Measurements from ENCODE around the gene SCN7A.

GRCh38 chr2:166436976-166437375 is 57.1 kb downstream of the SCN7A start:
- TF ChIP-seq CTCF (IDR thresholded peaks at IDR 0.05; ENCODE audit: low read depth, low read length): no peak
- no peak for TF ChIP-seq EZH2phosphoT487 (IDR thresholded peaks at IDR 0.05; ENCODE audit: low read depth)

All from OCI-LY3 (cell line).